Endothelial cell of umbilical vein (primary cell): Measurements from ENCODE around the gene MKRN1. TPM values are rescaled to one million over a fixed set of nuclear protein-coding genes. Genes with fewer than 3 reads are reported as not detected.

ENCODE experiments used
- BruUV-seq: library from RNA; stranded (reverse); fragments of 400-500 nt; replicated peaks from 2 replicates; lab custom pipeline; 2021; lab: Mats Ljungman, UMichigan
- CTCF ChIA-PET: fragments of 300-600, 350-600 bp; sonication (Branson Sonifier 250); formaldehyde crosslinking; loops from one replicate; lab custom pipeline; 2021; ENCODE audit warnings: antibody characterized with exemption, inconsistent platforms; lab: Charles Lee
- POLR2A ChIA-PET: fragments of 300-600, 350-600 bp; sonication (Branson Sonifier 250); formaldehyde crosslinking; loops from one replicate; lab custom pipeline; 2021; ENCODE audit warnings: antibody characterized with exemption, inconsistent platforms; lab: Charles Lee
- DNase-seq: peaks from one replicate; pipeline ENCODE4 v3.0.0-alpha.2; 2011; ENCODE audit warnings: low read depth, low spot score
- FAIRE-seq: peaks from 2 replicates; lab custom pipeline; 2011; peaks lifted over from hg19 to GRCh38; lab: Jason Lieb, UNC
- H2AFZ ChIP-seq: 2 replicates; pipeline ENCODE4 v1.6.0; 2012; ENCODE audit warnings: low read depth, low read length, control low read depth, inconsistent platforms
- H3K27ac ChIP-seq: 2 replicates; pipeline ENCODE4 v1.5.1; 2011; ENCODE audit warnings: low read depth, mild to moderate bottlenecking, control low read depth, low read length, moderate library complexity; ENCODE audit not compliant: insufficient read depth
- H3K27me3 ChIP-seq, 2 experiments: 2 replicates each; pipeline versions ENCODE4 v1.6.0 to v1.6.1; 2011; ENCODE audit warnings: low read length in 2 of 2, mixed read lengths in 1 of 2; ENCODE audit not compliant: control insufficient read depth in 2 of 2, insufficient read depth in 2 of 2
- H3K36me3 ChIP-seq, 2 experiments: 2 replicates in 1 of 2; 3 replicates in 1 of 2; pipeline ENCODE4 v1.5.1; 2011; ENCODE audit warnings: low read length in 2 of 2, mild to moderate bottlenecking in 1 of 2, moderate library complexity in 1 of 2; ENCODE audit not compliant: control insufficient read depth in 2 of 2, insufficient read depth in 2 of 2; ENCODE audit errors: extremely low read depth in 1 of 2
- H3K4me1 ChIP-seq: 3 replicates; pipeline ENCODE4 v1.5.1; 2011; ENCODE audit warnings: mild to moderate bottlenecking, low read length; ENCODE audit not compliant: control insufficient read depth, insufficient read depth; ENCODE audit errors: extremely low read depth
- H3K4me2 ChIP-seq: 2 replicates; pipeline ENCODE4 v1.6.1; 2011; ENCODE audit warnings: low read length, control low read depth, mixed read lengths; ENCODE audit not compliant: insufficient read depth
- H3K4me3 ChIP-seq, 3 experiments: fragments of 200-600 bp in 1 of 3; sonication (generic), shearing (Covaris generic) in 1 of 3; replicated peaks in 1 of 3; 2 replicates each; pipeline ENCODE4 v1.5.1; 2011 to 2016; ENCODE audit warnings: control low read depth in 3 of 3, low read length in 3 of 3, mild to moderate bottlenecking in 2 of 3, inconsistent platforms in 1 of 3, low read depth in 1 of 3, moderate library complexity in 1 of 3; ENCODE audit not compliant: insufficient read depth in 1 of 3
- H3K79me2 ChIP-seq: 2 replicates; pipeline ENCODE4 v1.6.0; 2012; ENCODE audit warnings: low read length, inconsistent platforms; ENCODE audit not compliant: control insufficient read depth, insufficient read depth
- H3K9ac ChIP-seq: replicated peaks from 2 replicates; pipeline ENCODE3; 2011; ENCODE audit warnings: low read length, control low read depth; ENCODE audit not compliant: insufficient read depth; ENCODE audit errors: extremely low read depth
- H3K9me1 ChIP-seq: replicated peaks from 3 replicates; pipeline ENCODE4 v1.6.0; 2011; ENCODE audit warnings: mild to moderate bottlenecking, low read length; ENCODE audit not compliant: control insufficient read depth, insufficient read depth; ENCODE audit errors: extremely low read depth
- H3K9me3 ChIP-seq: replicated peaks from 2 replicates; pipeline ENCODE4 v1.5.1; 2012; ENCODE audit warnings: low read length, inconsistent platforms; ENCODE audit not compliant: control insufficient read depth, insufficient read depth
- H4K20me1 ChIP-seq: replicated peaks from 2 replicates; pipeline ENCODE3; 2011; ENCODE audit warnings: mild to moderate bottlenecking, low read length; ENCODE audit not compliant: control insufficient read depth, insufficient read depth; ENCODE audit errors: extremely low read depth
- CTCF ChIP-seq, 2 donors: IDR thresholded peaks; 1 replicate in 1 of 2; 2 replicates in 1 of 2; pipeline ENCODE4 v1.5.1; 2011; ENCODE audit warnings: low read length in 2 of 2, mild to moderate bottlenecking in 2 of 2, moderate library complexity in 2 of 2, control low read depth in 1 of 2, inconsistent platforms in 1 of 2, low read depth in 1 of 2; ENCODE audit not compliant: insufficient read depth in 1 of 2; ENCODE audit errors: extremely low read depth in 1 of 2
- EZH2 ChIP-seq: IDR thresholded peaks from 2 replicates; pipeline ENCODE4 v1.6.1; 2012; ENCODE audit warnings: borderline replicate concordance, low read depth, mild to moderate bottlenecking, moderate library complexity, low read length, inconsistent platforms; ENCODE audit not compliant: severe bottlenecking
- FOS ChIP-seq: IDR thresholded peaks from 2 replicates; pipeline ENCODE4 v1.6.1; 2011; ENCODE audit warnings: mild to moderate bottlenecking, low read length, moderate library complexity, borderline replicate concordance; ENCODE audit not compliant: insufficient read depth
- GATA2 ChIP-seq: IDR thresholded peaks from 2 replicates; pipeline ENCODE4 v1.7.0; 2011; ENCODE audit warnings: low read depth, mild to moderate bottlenecking, moderate library complexity, mixed read lengths, low read length; ENCODE audit not compliant: insufficient read length, insufficient read depth
- JUN ChIP-seq: IDR thresholded peaks from 2 replicates; pipeline ENCODE4 v1.6.1; 2011; ENCODE audit warnings: borderline replicate concordance, low read depth; ENCODE audit not compliant: insufficient read length, insufficient read depth
- MAX ChIP-seq: IDR thresholded peaks from 2 replicates; pipeline ENCODE4 v1.6.1; 2011; ENCODE audit not compliant: insufficient read depth, insufficient read length
- MYC ChIP-seq: IDR thresholded peaks from one replicate; pipeline ENCODE4 v1.6.1; 2011; ENCODE audit warnings: mild to moderate bottlenecking, low read depth, low read length
- POLR2A ChIP-seq: IDR thresholded peaks from 2 replicates; pipeline ENCODE4 v1.6.1; 2012; ENCODE audit warnings: low read depth, mild to moderate bottlenecking, control low read depth, low read length
- POLR2AphosphoS5 ChIP-seq: IDR thresholded peaks from 2 replicates; pipeline ENCODE4 v1.6.1; 2012; ENCODE audit warnings: low read depth, mild to moderate bottlenecking, control low read depth, low read length, moderate library complexity; ENCODE audit not compliant: insufficient read depth
- dilution Hi-C: fragments of 300-500 bp; cut with MboI; formaldehyde crosslinking; loops from one replicate; pipeline ENCODE4 v1.15.0; 2019; ENCODE audit warnings: low sequenced_read_pairs; ENCODE audit not compliant: extremely low pct_ligation_motif_present
- intact Hi-C: fragments of 100-400 bp; cut with micrococcal nuclease; formaldehyde crosslinking; loops from one replicate; pipeline ENCODE4 v1.10.0; 2022
- polyA plus RNA-seq, 4 experiments: library from polyadenylated mRNA; depleted of rRNA in 3 of 4; stranded (reverse) in 3 of 4; unstranded in 1 of 4; fragments of >200 nt; gene quantifications; 2 replicates each; pipeline versions ENCODE4 v1.2.1 to v1.2.3, GENCODE V29; 2011 to 2012; ENCODE audit warnings: missing spikeins in 1 of 4
- total RNA-seq: library from RNA; stranded (reverse); gene quantifications from 2 replicates; pipeline ENCODE4 v1.2.3, GENCODE V29; 2021

Gene MKRN1
- total and polyA plus RNA-seq, 2 donors (not counting 3 experiments of a cell fraction or from before 2014, with no cell fraction given) = 24.9 to 52.2 TPM

- no peaks in the 10 kb centered on the region for H4K20me1 ChIP-seq
- H3K9ac ChIP-seq = no peak overlapping the region
- dilution Hi-C loops (no loop called here), intact Hi-C loops (no loop called here)
- H2AFZ ChIP-seq = no peak overlapping the region
- no peaks in the 10 kb centered on the region for H3K79me2 ChIP-seq
- CTCF ChIA-PET = no interaction called here
- peaks cover 4 to 5% of the 10 kb centered on the region in 2 experiments for H3K27me3 ChIP-seq
- H3K36me3 ChIP-seq = no peaks in the 10 kb centered on the region
- no peak for FAIRE-seq
- POLR2A ChIA-PET = no interaction called here
- H3K27ac ChIP-seq = no peak overlapping the region
- H3K4me2 ChIP-seq = no peak overlapping the region
- H3K4me1 ChIP-seq = peaks cover 4% of the 10 kb centered on the region
- no peak for DNase-seq
- no TSS peak for BruUV-seq
- H3K9me3 ChIP-seq = no peaks in the 10 kb centered on the region
- no peak overlapping the region for H3K4me3 ChIP-seq
- TF ChIP-seq CTCF (IDR thresholded peaks at IDR 0.05; ENCODE audit: extremely low read depth in 1 of 2, insufficient read depth in 1 of 2, low read depth in 1 of 2, low read length in 2 of 2) = no peak
- no peak for TF ChIP-seq POLR2AphosphoS5
- no peak for TF ChIP-seq FOS
- TF ChIP-seq GATA2 = no peak
- TF ChIP-seq POLR2A = no peak
- TF ChIP-seq EZH2 = no peak
- no peak for TF ChIP-seq JUN
- TF ChIP-seq MYC = no peak
- TF ChIP-seq MAX = no peak
- no peaks in the 10 kb centered on the region for H3K9me1 ChIP-seq
Measured at GRCh38 chr7:140484951-140485499, 5.7 kb upstream of the MKRN1 start.
